Psoas muscle (tissue), 8 donors: ENCODE data around the gene CATSPERZ. TPM values are rescaled to one million over a fixed set of nuclear protein-coding genes. Genes with fewer than 3 reads are reported as not detected.

ENCODE experiments used
- ATAC-seq, 4 donors: fragments of 200-7000 bp; cut with Tn5 transposase; one replicate each; pipeline ENCODE4 v1.9.1; 2020; ENCODE audit warnings: moderate library complexity in 3 of 4, mild to moderate bottlenecking in 2 of 4
- DNase-seq, 2 donors: peaks; one replicate each; pipeline ENCODE4 v3.0.0-alpha.2; 2020
- H3K27ac ChIP-seq: fragments of 200-600 bp; one replicate; pipeline ENCODE4 v1.8.0; 2022
- H3K27me3 ChIP-seq, 3 donors: fragments of 200-600 bp in 1 of 3; one replicate each; pipeline versions ENCODE4 v1.6.1 to v1.8.0; 2013 to 2022; ENCODE audit warnings: low read length in 2 of 3, mild to moderate bottlenecking in 2 of 3, moderate library complexity in 1 of 3; ENCODE audit not compliant: insufficient read depth in 3 of 3
- H3K36me3 ChIP-seq, 2 donors: fragments of 200-600 bp in 1 of 2; one replicate each; pipeline versions ENCODE4 v1.6.1 to v1.8.0; 2013 to 2022; ENCODE audit warnings: low read depth in 1 of 2, mild to moderate bottlenecking in 1 of 2, moderate library complexity in 1 of 2; ENCODE audit not compliant: insufficient read depth in 1 of 2
- H3K4me1 ChIP-seq: fragments of 200-600 bp; one replicate; pipeline ENCODE4 v1.8.0; 2022
- H3K4me3 ChIP-seq: fragments of 200-600 bp; one replicate; pipeline ENCODE4 v1.8.0; 2022; ENCODE audit warnings: mild to moderate bottlenecking
- H3K9me3 ChIP-seq: fragments of 200-600 bp; one replicate; pipeline ENCODE4 v1.8.0; 2022
- CTCF ChIP-seq: fragments of 200-600 bp; IDR thresholded peaks from one replicate; pipeline ENCODE4 v1.8.0; 2022; ENCODE audit warnings: antibody characterized with exemption
- WGBS, 3 donors: extraction: QIAGEN DNeasy Blood & Tissue Kit; methylation state at CpG; one replicate each; pipeline versions ENCODE4 v1.1.6 to v1.1.7; 2013; 5-methylcytosine and 5-hydroxymethylcytosine counted together
- intact Hi-C, 2 donors: fragments of 100-400 bp; cut with DNase I; formaldehyde crosslinking; loops; one replicate each; pipeline versions ENCODE4 v1.11.0 to v1.14.2; 2022
- polyA plus RNA-seq, 3 donors: library from polyadenylated mRNA; stranded (reverse); fragments of 200-250 nt; gene quantifications; one replicate each; pipeline ENCODE4 v1.2.3, GENCODE V29; 2013
- total RNA-seq, 4 donors: library from RNA; stranded (reverse); fragmentation: NEBNext Ultra II Directional in 2 of 4; extraction: Animal tissue kit (Norgen Biotek cat#: 25700) in 2 of 4; gene quantifications; one replicate each; pipeline versions ENCODE4 v1.2.1 to v1.2.4, GENCODE V29; 2021 to 2023
- donor health status: healthy with polysubstance abuse.
- donor health status: DM: no; HTN: no; CAD: no; lungs with moderate emphysema.
- donor health status: Bipolar disorder and iron deficiency.
- donor health status: healthy.
- donor health status: DM: yes; HTN: yes; CAD: no.
- donor health status: DM: no; HTN: no; CAD: no.
- donor health status: DM: no; HTN: no; CAD: no.
- donor health status: DM: yes; HTN: yes; CAD: no.

The CATSPERZ gene
- total and polyA plus RNA-seq, 7 donors: 0.05 TPM; not detected in 6

- 79 to 86% (median 80%) methylated on average over 19 to 21 of the region's 21 CpGs for WGBS, 3 donors
- no peaks in the 10 kb centered on the region for H3K9me3 ChIP-seq
- intact Hi-C loops: no loop called here
- H3K36me3 ChIP-seq: no peaks in the 10 kb centered on the region
- no peaks in the 10 kb centered on the region for H3K27me3 ChIP-seq
- no peak for TF ChIP-seq CTCF
- H3K4me3 ChIP-seq: no peak overlapping the region
- H3K27ac ChIP-seq: no peak overlapping the region
- ATAC-seq: no peak
- no peak for DNase-seq
- H3K4me1 ChIP-seq: peaks cover 5% of the 10 kb centered on the region
Measured at GRCh38 chr11:64341429-64341828, 41.3 kb downstream of the CATSPERZ start.

DNA sequence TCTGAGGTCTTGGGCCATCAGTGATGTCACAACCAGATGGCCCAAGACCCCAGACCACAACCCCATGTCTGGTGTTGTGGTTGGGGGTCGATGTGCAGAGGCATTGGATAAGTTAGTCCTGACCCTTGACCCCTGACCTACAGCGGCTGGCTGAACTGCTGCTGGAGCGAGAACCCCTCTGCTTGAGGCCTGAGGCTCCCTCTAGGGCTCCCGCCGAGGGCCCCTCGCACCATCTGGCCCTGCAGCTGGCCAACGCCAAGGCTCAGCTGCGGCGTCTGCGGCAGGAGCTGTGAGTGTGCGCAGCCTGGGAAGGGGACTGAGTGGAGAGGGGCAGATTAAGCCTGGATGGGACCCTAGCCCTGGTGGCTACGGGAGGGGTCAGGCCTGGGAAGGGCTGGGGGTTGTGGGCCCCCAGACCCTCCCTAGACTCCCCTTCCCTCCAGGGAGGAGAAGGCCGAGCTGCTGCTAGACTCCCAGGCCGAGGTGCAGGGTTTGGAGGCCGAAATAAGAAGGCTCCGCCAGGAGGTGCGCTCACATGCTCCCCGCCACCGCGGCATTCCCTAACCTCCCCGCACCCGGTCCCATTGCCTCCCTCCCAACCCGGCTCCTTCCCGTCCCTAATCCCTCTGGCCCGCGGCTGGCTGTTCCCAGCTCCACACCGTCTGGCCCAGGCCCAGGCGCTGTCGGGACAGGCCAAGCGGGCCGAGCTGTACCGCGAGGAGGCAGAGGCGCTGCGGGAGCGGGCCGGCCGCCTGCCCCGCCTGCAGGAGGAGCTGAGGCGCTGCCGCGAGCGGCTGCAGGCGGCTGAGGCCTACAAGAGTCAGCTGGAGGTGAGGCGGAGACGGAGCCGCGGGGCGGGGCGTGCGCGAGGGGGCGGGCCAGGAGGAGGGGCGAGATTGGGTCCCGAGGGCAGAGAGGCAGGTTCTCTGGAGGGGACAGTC lies 42.0 kb downstream of the CATSPERZ start:
- Histone ChIP-seq H3K27me3 (no peaks in the 10 kb centered on the region), H3K36me3 (no peaks in the 10 kb centered on the region), H3K9me3 (no peaks in the 10 kb centered on the region), H3K4me1 (peaks cover 5% of the 10 kb centered on the region), H3K4me3 (peak overlapping the region; percentile 64), H3K27ac (peak overlapping the region; percentile 85)
- peak; percentile 93 to 97 (median 95) for ATAC-seq
- 11 to 19% (median 14%) methylated on average over 49 to 55 of the region's 55 CpGs for WGBS, 3 donors
- TF ChIP-seq CTCF: peak; percentile 51
- intact Hi-C loops: loop anchor here in 1 of 2 donors (2.0 kb wide), 1 partner anchor 57 kb away; the partner anchor contains the start of genes BAD and GPR137
- DNase-seq: peak; percentile 91 to 95

DNA sequence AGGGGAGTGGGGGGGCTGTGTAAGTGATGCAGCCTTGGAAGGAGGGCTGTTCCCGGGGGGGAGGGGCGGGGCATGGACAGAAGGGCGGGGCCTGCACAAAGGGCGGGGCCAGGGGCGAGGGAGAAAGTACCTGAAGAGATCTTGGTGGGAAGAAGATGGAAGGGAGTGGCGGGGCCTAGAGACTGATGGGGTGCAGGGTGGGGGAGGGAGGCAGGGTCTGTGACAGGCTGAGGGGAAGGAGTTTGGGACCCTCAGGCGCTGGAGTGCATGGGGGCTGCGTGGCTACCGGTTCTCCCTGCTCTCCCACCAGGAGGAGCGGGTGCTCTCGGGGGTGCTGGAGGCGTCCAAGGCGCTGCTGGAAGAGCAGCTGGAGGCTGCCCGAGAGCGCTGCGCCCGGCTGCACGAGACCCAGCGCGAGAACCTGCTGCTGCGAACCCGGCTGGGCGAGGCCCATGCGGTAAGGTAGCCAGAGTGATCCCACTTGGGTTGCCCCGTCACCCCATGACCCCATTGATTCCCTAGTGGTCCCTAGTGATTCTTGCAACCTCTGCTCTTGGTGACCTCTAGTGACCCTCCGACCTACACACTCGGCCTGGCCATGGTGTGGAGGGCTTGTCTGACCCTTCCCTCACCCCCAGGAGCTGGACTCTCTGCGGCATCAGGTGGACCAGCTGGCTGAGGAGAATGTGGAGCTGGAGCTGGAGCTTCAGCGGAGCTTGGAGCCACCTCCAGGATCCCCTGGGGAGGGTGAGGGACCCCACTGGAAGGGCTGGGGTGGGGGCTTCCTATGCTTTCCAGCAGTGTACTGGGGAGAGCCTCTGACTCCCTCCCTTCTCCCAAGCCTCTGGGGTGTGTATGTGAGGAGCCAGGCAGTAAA lies 42.9 kb downstream of the CATSPERZ start:
- TF ChIP-seq CTCF: no peak
- 66 to 68% (median 67%) methylated on average over 28 to 29 of the region's 29 CpGs for WGBS, 3 donors
- Histone ChIP-seq H3K27ac (no peak overlapping the region), H3K36me3 (no peaks in the 10 kb centered on the region), H3K4me3 (peak overlapping the region; percentile 64), H3K9me3 (no peaks in the 10 kb centered on the region), H3K27me3 (no peaks in the 10 kb centered on the region), H3K4me1 (peaks cover 5% of the 10 kb centered on the region)
- intact Hi-C loops: loop anchor here in 1 of 2 donors (2.0 kb wide), 1 partner anchor 58 kb away; the partner anchor contains the start of genes BAD and GPR137
- ATAC-seq (peak in 2 of 4 donors; percentile 49 to 61), DNase-seq (peak in 1 of 2 donors; percentile 73)

DNA sequence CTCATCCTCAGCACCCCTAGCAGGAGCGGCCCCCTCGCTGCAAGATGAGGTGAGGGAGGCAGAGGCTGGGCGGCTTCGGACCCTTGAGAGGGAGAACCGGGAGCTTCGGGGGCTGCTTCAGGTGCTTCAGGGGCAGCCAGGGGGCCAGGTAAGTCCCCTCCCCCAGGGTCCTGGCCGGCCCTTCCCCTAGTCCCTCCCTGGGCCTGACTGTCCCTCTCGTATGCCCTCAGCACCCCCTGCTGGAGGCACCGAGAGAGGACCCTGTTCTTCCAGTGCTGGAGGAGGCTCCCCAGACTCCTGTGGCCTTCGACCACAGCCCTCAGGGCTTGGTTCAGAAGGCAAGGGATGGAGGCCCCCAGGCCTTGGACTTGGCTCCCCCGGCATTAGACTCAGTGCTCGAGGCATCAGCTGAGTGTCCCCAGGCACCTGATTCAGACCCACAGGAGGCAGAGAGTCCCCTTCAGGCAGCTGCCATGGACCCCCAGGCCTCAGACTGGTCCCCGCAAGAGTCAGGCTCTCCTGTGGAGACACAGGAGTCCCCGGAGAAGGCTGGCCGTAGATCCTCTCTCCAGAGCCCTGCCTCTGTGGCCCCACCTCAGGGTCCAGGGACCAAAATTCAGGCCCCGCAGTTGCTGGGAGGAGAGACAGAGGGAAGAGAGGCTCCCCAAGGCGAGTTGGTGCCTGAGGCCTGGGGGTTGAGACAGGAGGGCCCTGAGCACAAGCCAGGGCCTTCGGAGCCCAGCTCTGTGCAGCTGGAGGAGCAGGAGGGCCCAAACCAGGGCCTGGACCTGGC lies 43.8 kb downstream of the CATSPERZ start:
- Histone ChIP-seq H3K27ac (no peak overlapping the region), H3K9me3 (no peaks in the 10 kb centered on the region), H3K36me3 (no peaks in the 10 kb centered on the region), H3K4me3 (no peak overlapping the region), H3K27me3 (no peaks in the 10 kb centered on the region), H3K4me1 (peaks cover 5% of the 10 kb centered on the region)
- intact Hi-C loops: loop anchor here in 1 of 2 donors (2.0 kb wide), 1 partner anchor 59 kb away; the partner anchor contains the start of genes BAD and GPR137
- ATAC-seq (peak in 3 of 4 donors; percentile 20 to 33 (median 31)), DNase-seq (peak in 1 of 2 donors; percentile 62)
- 76 to 85% (median 82%) methylated on average over 11 to 18 of the region's 18 CpGs for WGBS, 3 donors
- TF ChIP-seq CTCF: peak; percentile 42
